Kidney (tissue), 14 donors: ENCODE data around the gene APCDD1L. TPM values are rescaled to one million over a fixed set of nuclear protein-coding genes. Genes with fewer than 3 reads are reported as not detected.

ENCODE experiments used
- DNase-seq, 5 donors: peaks; one replicate each; pipeline ENCODE4 v3.0.0-alpha.2; 2013 to 2020
- FAIRE-seq: peaks from 2 replicates; lab custom pipeline; 2012; peaks lifted over from hg19 to GRCh38; lab: Jason Lieb, UNC
- H3K27ac ChIP-seq, 2 donors: one replicate each; pipeline ENCODE4 v1.7.0; 2013; ENCODE audit warnings: low read depth in 2 of 2, low read length in 2 of 2, inconsistent platforms in 1 of 2
- H3K27me3 ChIP-seq: one replicate; pipeline ENCODE4 v1.7.1; 2013; ENCODE audit warnings: low read length, inconsistent platforms; ENCODE audit not compliant: control insufficient read depth, insufficient read depth
- H3K36me3 ChIP-seq, 3 donors: one replicate each; pipeline versions ENCODE4 v1.7.0 to v1.7.1; 2013; ENCODE audit warnings: low read length in 3 of 3, control low read depth in 1 of 3, inconsistent platforms in 1 of 3; ENCODE audit not compliant: insufficient read depth in 3 of 3, control insufficient read depth in 2 of 3
- H3K4me1 ChIP-seq, 3 donors: one replicate each; pipeline versions ENCODE4 v1.7.0 to v1.7.1; 2013; ENCODE audit warnings: low read length in 3 of 3, inconsistent platforms in 1 of 3, low read depth in 1 of 3; ENCODE audit not compliant: control insufficient read depth in 2 of 3, insufficient read depth in 2 of 3
- H3K4me3 ChIP-seq, 3 donors: one replicate each; pipeline versions ENCODE4 v1.7.0 to v1.8.1; 2013; ENCODE audit warnings: low read length in 3 of 3, control low read depth in 1 of 3, inconsistent platforms in 1 of 3
- H3K9ac ChIP-seq, 3 donors: one replicate each; pipeline versions ENCODE4 v1.7.0 to v1.7.1; 2013; ENCODE audit warnings: low read length in 3 of 3, control low read depth in 1 of 3, inconsistent platforms in 1 of 3
- H3K9me3 ChIP-seq, 3 donors: one replicate each; pipeline versions ENCODE4 v1.7.0 to v1.7.1; 2013; ENCODE audit warnings: low read length in 3 of 3, control low read depth in 1 of 3, inconsistent platforms in 1 of 3; ENCODE audit not compliant: control insufficient read depth in 2 of 3, insufficient read depth in 1 of 3
- CTCF ChIP-seq: IDR thresholded peaks from 3 replicates; pipeline ENCODE4 v1.5.1; 2012; ENCODE audit warnings: mild to moderate bottlenecking, moderate library complexity, borderline replicate concordance; ENCODE audit not compliant: insufficient read depth; ENCODE audit errors: extremely low read depth
- intact Hi-C: fragments of 100-400 bp; cut with DNase I; formaldehyde crosslinking; loops from one replicate; pipeline ENCODE4 v1.11.1; 2022
- polyA plus RNA-seq: library from polyadenylated mRNA; stranded (reverse); fragments of 350-450 nt; fragmentation: Illumina TruSeq; extraction: RNeasy Lipid Tissue Mini Kit (QIAGEN cat#74804); gene quantifications from one replicate; pipeline ENCODE4 v1.2.3, GENCODE V29; 2014; ENCODE audit warnings: low read depth, low replicate concordance; ENCODE audit not compliant: insufficient read depth
- total RNA-seq: library from RNA; stranded (reverse); fragmentation: NEBNext Ultra II Directional; extraction: Animal tissue kit (Norgen Biotek cat#: 25700); gene quantifications from one replicate; pipeline ENCODE4 v1.2.1, GENCODE V29; 2021
- donor health status: control.
- donor health status: control.
- donor health status: control.
- donor health status: control.
- donor health status: control.
- donor health status: DM: yes; HTN: yes; CAD: no.
- donor health status: Normal renal cell carcinoma (clear cell type).

The APCDD1L gene
- total and polyA plus RNA-seq, 2 donors from 2014 or later, result 1.2 to 4.5 TPM

- Histone ChIP-seq H3K9ac (no peak overlapping the region), H3K9me3 (peaks cover 0 to 8% (median 0%) of the 10 kb centered on the region in 3 donors), H3K4me3 (no peak overlapping the region), H3K4me1 (no peaks in the 10 kb centered on the region), H3K36me3 (no peaks in the 10 kb centered on the region), H3K27me3 (no peaks in the 10 kb centered on the region), H3K27ac (no peak overlapping the region)
- DNase-seq (peak in 2 of 5 donors; percentile 15 to 48), FAIRE-seq (no peak)
- intact Hi-C loops, result no loop called here
- TF ChIP-seq CTCF, result no peak
Measured at GRCh38 chr20:58478141-58478805, 36.9 kb downstream of the APCDD1L start.

- no peak for TF ChIP-seq CTCF
- intact Hi-C loops, result no loop called here
- Histone ChIP-seq H3K4me3 (no peak overlapping the region), H3K9me3 (peaks cover 0 to 8% (median 0%) of the 10 kb centered on the region in 3 donors), H3K4me1 (peaks cover 0 to 2% (median 0%) of the 10 kb centered on the region in 3 donors), H3K27me3 (no peaks in the 10 kb centered on the region), H3K9ac (no peak overlapping the region), H3K27ac (no peak overlapping the region), H3K36me3 (no peaks in the 10 kb centered on the region)
- DNase-seq (no peak), FAIRE-seq (no peak)
Measured at GRCh38 chr20:58475466-58475865, 39.7 kb downstream of the APCDD1L start.

GRCh38 chr20:58473453-58474425, 41.5 kb downstream of the APCDD1L start:
- peaks cover 0 to 8% (median 0%) of the 10 kb centered on the region in 3 donors for H3K9me3 ChIP-seq
- no peaks in the 10 kb centered on the region for H3K27me3 ChIP-seq
- DNase-seq (peak in 2 of 5 donors; percentile 6 to 53), FAIRE-seq (no peak)
- intact Hi-C loops, result no loop called here
- H3K4me3 ChIP-seq, result no peak overlapping the region
- no peaks in the 10 kb centered on the region for H3K36me3 ChIP-seq
- H3K9ac ChIP-seq, result no peak overlapping the region
- no peak for TF ChIP-seq CTCF
- no peak overlapping the region for H3K27ac ChIP-seq
- peaks cover 0 to 2% (median 0%) of the 10 kb centered on the region in 3 donors for H3K4me1 ChIP-seq
